IPS-11a (cell line): Measurements from ENCODE around the gene LRRN4CL.
"Not testable (repeated sequence)": the region's sequence is repeated elsewhere in the genome, so short reads cannot be mapped to it uniquely, and the experiment has no call there.

ENCODE experiments used
- H3K4me3 ChIP-seq: one replicate; pipeline ENCODE4 v1.5.1; 2013; ENCODE audit warnings: low read depth, low read length, control low read depth

The LRRN4CL gene

GRCh38 chr11:62689421-62690183 lies at the start of gene LRRN4CL:
TSS of gene LRRN4CL (minus strand) at chr11:62689530. CDS start at chr11:62688508, 1,022 bp downstream.
- H3K4me3 ChIP-seq, result no peak within 1 kb of the TSS

DNA sequence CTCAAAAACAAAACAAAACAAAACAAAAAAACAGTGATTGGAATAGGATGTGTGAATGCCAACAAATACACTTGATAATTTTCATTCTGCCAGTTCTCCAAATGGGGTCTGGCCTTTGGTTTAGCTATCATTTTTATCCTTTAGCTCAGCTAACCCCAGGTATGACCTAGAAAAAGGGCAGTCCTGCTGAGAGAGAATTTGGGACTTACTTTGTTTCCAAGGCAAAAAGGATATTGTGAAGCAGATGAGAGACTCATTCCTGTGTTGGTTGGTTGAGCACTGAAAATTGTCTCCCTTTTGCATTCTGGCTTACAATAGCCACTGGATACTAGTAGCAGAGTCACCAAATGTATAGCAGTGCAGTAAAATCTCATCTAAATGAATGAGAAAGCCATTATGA lies 47.9 kb upstream of the LRRN4CL start:
- no peak overlapping the region for H3K4me3 ChIP-seq

- H3K4me3 ChIP-seq, result no peak overlapping the region
Measured at GRCh38 chr11:62732830-62733229, 43.5 kb upstream of the LRRN4CL start.

- H3K4me3 ChIP-seq, result not testable (repeated sequence)
Measured at GRCh38 chr11:62730076-62730475, 40.7 kb upstream of the LRRN4CL start.

DNA sequence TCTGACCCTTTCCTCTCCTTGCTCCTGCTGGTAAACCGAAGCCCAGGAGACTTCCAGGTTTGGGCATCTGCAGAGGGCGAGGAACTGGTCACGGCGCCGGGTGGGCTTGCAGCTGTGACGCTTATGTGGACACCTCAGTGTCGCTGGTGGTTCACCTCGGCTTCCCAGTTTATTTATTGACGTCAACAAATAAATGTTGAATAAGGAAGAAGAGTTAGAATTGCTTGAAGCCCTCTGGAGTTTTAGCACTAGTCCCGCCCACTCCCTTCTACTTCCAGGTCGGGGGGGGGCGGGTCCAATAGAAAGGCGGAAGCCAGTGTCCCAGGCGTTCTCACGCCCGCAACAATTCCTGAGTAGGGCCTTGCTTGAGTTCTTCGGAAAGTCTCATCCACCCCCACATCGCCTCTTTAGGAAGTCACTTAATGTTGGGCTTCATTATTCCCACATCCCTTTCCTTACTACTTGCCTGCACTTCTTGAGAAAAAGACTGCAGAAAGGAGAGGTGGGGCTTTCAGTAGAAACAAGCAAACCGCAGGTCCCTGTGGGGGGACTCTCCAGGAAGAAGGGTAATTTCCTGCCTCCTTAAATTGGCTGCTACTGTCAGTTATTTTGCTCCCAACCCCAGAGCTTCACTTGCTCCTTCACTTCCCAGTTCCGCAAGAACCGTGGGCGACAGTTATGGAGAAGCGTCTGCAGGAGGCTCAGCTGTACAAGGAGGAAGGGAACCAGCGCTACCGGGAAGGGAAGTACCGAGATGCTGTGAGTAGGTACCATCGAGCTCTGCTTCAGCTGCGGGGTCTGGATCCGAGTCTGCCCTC lies 39.0 kb upstream of the LRRN4CL start, which contains the start of gene TTC9C:
TTC9C (plus strand) TSS at position 316 of the 818 bp plus-strand sequence; CDS start at position 679, 363 bp downstream.
- H3K4me3 ChIP-seq, result peak within 1 kb of the TSS; percentile 97

DNA sequence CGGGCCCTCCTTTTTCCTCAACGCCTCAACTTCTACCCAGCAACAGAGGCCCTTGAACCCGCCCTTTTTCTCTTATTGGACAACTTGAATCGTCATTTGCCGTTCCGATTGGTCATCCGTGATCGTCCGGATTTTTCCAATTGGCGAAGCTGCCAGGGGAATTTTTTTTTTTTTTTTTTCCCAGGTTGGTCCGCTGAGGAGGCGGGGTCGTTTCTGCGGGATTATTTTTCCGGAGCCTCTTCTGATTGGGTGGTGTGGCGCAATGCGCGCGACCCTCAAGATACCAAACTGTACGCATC lies 38.5 kb upstream of the LRRN4CL start:
- H3K4me3 ChIP-seq, result peak overlapping the region; percentile 97

GRCh38 chr11:62727165-62727871 lies 38.0 kb upstream of the LRRN4CL start, which contains the start of gene HNRNPUL2:
TSS of gene HNRNPUL2 (minus strand) at chr11:62727457. CDS start at chr11:62727156, 301 bp downstream.
- peak within 1 kb of the TSS; percentile 97 for H3K4me3 ChIP-seq

DNA sequence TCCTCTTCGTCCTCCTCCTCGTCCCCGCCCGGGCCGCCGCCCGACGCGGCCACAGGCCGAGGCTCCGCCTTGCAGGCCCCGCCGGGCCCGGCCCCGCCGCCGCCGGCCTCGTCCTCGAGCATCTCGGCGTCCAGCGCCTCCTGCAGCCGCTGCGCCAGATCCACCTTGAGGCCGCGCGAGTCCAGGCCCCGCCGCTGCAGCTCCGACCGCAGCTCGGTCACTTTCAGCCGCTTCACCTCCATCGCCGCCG lies 37.5 kb upstream of the LRRN4CL start:
- H3K4me3 ChIP-seq, result peak overlapping the region; percentile 97

DNA sequence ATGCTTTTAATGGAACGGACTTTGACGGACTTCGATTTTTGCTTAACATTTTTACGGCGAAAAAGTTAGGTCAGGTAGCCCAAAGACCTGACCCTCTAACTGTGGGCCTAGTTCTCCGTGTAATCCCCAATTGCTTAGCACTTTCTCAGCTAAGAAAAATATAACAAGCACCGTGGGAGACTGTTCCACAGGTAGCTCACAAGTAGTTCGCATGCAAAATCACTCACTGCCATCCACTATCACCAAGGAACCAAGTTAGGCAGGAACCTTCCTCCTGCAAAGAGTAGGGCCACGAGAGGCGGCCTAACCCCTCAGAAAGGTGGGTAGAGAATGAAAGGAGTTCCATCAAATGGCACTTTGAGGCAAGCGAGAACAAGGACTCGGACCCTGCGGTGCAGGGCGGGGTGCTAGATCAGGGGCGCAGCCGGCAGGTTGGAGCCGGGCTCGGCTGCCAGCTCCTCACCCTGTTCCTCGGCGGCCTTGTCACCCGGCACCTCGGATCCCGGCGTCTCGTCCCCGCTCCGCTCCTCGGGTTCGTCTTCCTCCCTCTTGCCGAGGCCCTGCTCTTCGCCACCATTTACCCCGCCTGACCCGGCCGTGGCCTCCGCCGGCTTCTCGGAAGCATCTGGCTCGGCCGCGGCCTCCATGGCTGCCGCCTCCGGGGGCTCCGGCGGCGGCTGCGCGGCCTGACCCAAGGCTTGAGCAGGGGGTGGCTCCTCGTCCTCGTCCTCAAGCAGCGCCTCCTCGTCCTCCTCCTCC lies 37.0 kb upstream of the LRRN4CL start:
- H3K4me3 ChIP-seq, result peak overlapping the region; percentile 97

DNA sequence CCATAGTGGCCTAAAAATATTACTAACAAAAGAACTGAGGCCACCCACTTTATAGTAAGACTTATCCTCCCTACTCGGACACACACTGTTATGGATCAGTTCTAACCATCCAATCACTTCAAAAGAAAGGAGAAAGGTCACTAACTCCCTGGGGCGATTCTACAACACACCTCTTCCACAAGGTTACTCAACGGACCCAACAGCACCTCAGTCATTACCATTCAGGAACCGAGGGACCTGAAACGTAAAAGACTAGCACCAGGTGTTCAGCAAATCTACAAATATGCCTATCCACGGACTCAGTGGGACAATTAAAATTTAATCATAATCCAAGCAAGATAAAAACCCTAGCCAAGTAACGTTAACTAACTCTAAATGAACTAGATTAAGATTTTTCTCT lies 36.3 kb upstream of the LRRN4CL start:
- peak overlapping the region; percentile 97 for H3K4me3 ChIP-seq

- no peak overlapping the region for H3K4me3 ChIP-seq
Measured at GRCh38 chr11:62724171-62724570, 34.8 kb upstream of the LRRN4CL start.

DNA sequence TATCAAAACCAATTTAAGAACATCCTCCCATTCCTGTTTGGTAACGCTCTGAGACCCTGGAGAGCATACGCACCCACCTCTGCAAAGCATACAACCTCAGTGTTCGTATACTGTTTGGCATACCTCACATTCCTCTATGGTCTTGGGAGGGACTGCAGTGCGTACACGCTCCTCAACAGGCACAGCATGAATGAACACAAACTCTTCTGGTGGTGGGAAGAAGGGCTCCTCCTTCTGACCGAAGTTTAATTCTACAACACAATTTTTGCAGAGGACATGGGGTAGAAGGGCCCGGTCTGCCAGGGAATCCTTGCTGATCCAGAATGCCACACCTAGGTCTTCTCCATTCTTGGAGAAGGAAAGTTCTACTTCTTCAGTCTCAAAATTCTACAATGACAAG lies 32.7 kb upstream of the LRRN4CL start:
- H3K4me3 ChIP-seq, result no peak overlapping the region

GRCh38 chr11:62719302-62719978 lies 30.1 kb upstream of the LRRN4CL start:
- no peak overlapping the region for H3K4me3 ChIP-seq

GRCh38 chr11:62716816-62717215 lies 27.5 kb upstream of the LRRN4CL start:
- H3K4me3 ChIP-seq, result no peak overlapping the region

GRCh38 chr11:62716206-62716605 lies 26.9 kb upstream of the LRRN4CL start:
- no peak overlapping the region for H3K4me3 ChIP-seq

DNA sequence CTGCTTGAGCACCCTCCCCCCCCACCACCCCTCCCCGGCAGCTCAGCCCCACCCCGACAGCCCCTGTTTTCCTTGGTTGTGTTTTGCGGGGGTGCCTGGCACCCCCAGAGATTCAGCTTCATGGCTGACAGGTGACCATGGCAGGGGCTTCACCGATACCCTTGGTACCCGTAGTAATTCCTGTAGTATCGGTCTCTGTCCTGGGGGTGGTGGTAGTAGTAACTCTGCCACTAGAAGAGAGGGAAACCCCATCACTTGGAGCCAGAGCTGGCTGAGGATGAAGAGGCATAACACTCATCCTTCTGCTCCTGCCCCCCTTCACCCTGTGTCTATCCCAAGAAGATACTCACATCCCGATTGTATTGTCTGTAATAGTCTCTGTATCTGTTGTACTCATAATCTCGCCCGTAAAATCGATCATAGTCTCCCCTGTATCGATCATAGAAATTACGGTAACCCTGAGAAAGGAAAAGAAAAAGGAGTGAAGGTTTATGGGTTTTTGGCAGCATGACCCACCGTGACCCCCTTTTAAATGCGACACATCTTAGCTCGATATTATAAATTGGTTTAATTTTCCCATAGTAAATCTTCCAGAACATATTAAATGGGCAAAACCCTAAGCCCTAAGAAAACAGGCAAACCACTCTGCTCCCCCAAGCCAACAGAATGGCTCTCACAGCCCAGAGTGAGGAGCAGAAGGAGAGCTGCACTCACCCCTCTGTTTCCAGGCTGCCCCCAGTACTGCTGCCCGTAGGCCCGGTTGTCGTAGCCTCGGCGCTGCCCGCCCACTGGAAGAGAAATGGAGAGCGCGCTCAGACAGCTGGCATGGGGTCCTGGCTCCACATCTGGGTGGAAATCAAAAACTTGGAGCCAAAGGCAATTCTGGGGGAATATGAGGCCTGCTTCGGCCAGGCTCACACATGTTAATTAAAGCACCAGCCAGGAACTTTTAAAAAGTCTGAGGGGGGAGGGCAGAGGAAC lies 26.1 kb upstream of the LRRN4CL start:
- H3K4me3 ChIP-seq, result no peak overlapping the region

DNA sequence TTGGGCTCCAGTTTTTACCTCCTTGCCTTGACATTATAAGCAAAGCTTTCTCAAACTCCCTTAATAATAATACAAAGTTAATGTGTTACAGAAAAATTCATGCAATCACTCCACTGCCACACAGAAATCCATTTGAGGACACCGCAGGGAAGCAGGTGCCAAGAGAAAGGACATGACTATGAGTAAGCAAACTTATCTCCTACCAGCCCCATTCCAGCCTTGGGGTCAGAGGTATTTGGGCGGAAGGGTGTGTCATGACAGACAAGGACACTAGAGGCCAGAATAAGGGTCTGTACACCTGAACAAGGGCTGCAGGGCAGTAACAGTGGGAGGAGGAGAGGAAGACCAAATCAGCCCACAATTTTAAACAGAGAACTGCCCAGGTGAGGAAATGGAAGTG lies 24.0 kb upstream of the LRRN4CL start:
- H3K4me3 ChIP-seq, result no peak overlapping the region

- H3K4me3 ChIP-seq, result no peak overlapping the region
Measured at GRCh38 chr11:62712861-62713260, 23.5 kb upstream of the LRRN4CL start.

DNA sequence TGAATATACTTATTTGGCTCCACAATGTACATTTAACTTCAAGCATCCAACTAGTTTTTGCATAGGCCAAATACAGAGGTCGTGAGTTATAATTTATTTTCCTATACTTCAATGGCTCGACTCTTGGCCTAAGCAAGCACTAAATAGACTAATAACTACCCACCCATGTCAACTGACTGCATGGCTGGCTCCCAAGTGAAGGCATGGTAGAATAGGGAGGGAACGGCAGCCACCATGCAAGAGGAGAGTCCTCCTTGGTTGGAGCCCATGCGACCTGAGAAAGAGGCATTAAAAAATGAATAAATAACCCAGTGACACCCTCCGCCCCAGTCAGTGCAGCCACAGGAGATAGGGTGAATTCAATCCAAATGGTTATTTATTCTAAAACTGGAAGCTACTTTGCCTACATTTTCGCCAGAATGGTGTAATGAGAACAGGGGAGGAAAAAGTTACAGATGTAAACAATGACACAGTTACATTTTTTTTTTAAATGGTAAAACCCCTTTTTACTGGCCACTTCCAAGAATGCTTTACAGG lies 23.0 kb upstream of the LRRN4CL start:
- no peak overlapping the region for H3K4me3 ChIP-seq
